Calu3 (cell line): ENCODE results near the gene GFRA4. TPM values are rescaled to one million over a fixed set of nuclear protein-coding genes. Genes with fewer than 3 reads are reported as not detected.

Source experiments
- BruUV-seq: library from RNA; stranded (reverse); fragments of 400-500 nt; replicated peaks from 2 replicates; lab custom pipeline; 2021; lab: Mats Ljungman, UMichigan
- CTCF ChIA-PET: fragments of 300-600 bp; sonication (Branson Sonifier 250); formaldehyde crosslinking; loops from one replicate; lab custom pipeline; 2022; ENCODE audit warnings: antibody characterized with exemption; lab: Charles Lee
- DNase-seq: peaks from one replicate; pipeline ENCODE4 v3.0.0; 2022
- H3K27ac Mint-ChIP-seq: one replicate; pipeline ENCODE4 v1.8.0; 2022; ENCODE audit warnings: mixed read lengths; ENCODE audit not compliant: unreplicated experiment
- H3K27me3 Mint-ChIP-seq: one replicate; pipeline ENCODE4 v1.8.0; 2022; ENCODE audit warnings: mixed read lengths; ENCODE audit not compliant: unreplicated experiment
- H3K36me3 Mint-ChIP-seq: one replicate; pipeline ENCODE4 v1.8.0; 2022; ENCODE audit warnings: mild to moderate bottlenecking, moderate library complexity, mixed read lengths; ENCODE audit not compliant: insufficient read depth, unreplicated experiment
- H3K4me1 Mint-ChIP-seq: one replicate; pipeline ENCODE4 v1.8.0; 2022; ENCODE audit warnings: mild to moderate bottlenecking, low read depth, mixed read lengths; ENCODE audit not compliant: unreplicated experiment
- H3K4me3 Mint-ChIP-seq: one replicate; pipeline ENCODE4 v1.8.0; 2022; ENCODE audit warnings: mild to moderate bottlenecking, low read depth, moderate library complexity, mixed read lengths; ENCODE audit not compliant: unreplicated experiment
- H3K9me3 Mint-ChIP-seq: one replicate; pipeline ENCODE4 v1.8.0; 2022; ENCODE audit warnings: low read depth, mixed read lengths; ENCODE audit not compliant: unreplicated experiment
- intact Hi-C: fragments of 100-400 bp; cut with micrococcal nuclease; formaldehyde crosslinking; loops from one replicate; pipeline ENCODE4 v1.10.0; 2022; ENCODE audit not compliant: unreplicated experiment
- total RNA-seq: library from RNA; stranded (reverse); gene quantifications from 2 replicates; pipeline ENCODE4 v1.2.3, GENCODE V29; 2022
- TF ChIP-seq, protein P1 (sequence below): fragments of 200-600 bp; IDR thresholded peaks from one replicate; pipeline ENCODE4 v1.8.0; 2022; ENCODE audit warnings: antibody characterized with exemption; ENCODE audit not compliant: unreplicated experiment

GFRA4 gene
- total RNA-seq, 1 experiment from 2014 or later: not detected

DNA sequence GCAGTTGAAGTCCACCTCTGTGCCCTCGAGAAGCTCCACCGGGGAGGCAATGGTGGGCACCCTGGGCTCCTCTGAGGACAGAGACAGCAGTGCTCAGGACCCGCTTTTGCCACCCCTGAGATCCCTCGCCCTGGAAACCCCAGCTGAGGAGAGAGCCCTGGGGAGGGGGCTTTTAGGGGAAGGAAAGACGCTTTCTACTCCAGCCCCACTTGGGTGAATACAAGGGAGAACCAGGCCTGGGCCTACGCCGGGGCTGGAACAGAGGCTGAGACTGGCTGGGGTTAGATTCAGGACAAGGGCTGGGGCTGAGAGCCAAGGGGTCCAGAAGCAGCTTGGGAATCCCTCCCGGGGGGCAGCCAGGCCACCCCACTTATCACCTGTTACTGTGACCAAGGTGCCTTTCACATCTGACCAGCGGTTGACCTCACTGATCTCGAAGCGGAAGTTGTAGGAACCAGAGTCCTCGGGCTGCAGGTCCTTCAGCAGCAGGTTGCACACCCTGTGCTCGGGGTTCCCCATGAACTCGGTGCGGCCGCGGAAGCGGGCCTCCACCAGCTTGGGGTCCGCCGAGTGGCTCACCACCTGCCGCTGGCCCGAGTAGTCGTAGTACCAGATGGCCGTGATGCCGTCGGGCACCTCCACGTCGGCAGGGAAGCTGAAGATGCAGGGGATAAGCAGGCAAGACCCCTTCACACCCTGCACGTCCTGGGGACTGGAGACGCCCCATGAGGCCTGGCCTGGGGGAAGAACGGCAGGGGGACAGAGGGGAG lies 43.0 kb upstream of the GFRA4 start:
- H3K36me3 Mint-ChIP-seq: peaks cover 3% of the 10 kb centered on the region
- TF ChIP-seq, protein P1, sequence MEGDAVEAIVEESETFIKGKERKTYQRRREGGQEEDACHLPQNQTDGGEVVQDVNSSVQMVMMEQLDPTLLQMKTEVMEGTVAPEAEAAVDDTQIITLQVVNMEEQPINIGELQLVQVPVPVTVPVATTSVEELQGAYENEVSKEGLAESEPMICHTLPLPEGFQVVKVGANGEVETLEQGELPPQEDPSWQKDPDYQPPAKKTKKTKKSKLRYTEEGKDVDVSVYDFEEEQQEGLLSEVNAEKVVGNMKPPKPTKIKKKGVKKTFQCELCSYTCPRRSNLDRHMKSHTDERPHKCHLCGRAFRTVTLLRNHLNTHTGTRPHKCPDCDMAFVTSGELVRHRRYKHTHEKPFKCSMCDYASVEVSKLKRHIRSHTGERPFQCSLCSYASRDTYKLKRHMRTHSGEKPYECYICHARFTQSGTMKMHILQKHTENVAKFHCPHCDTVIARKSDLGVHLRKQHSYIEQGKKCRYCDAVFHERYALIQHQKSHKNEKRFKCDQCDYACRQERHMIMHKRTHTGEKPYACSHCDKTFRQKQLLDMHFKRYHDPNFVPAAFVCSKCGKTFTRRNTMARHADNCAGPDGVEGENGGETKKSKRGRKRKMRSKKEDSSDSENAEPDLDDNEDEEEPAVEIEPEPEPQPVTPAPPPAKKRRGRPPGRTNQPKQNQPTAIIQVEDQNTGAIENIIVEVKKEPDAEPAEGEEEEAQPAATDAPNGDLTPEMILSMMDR: no peak
- H3K4me3 Mint-ChIP-seq: no peak overlapping the region
- no peak for DNase-seq
- H3K27me3 Mint-ChIP-seq: peaks cover 34% of the 10 kb centered on the region
- H3K4me1 Mint-ChIP-seq: no peaks in the 10 kb centered on the region
- no peak overlapping the region for H3K27ac Mint-ChIP-seq
- H3K9me3 Mint-ChIP-seq: no peaks in the 10 kb centered on the region
- intact Hi-C loops: no loop called here
- no TSS peak for BruUV-seq
- CTCF ChIA-PET: no interaction called here

DNA sequence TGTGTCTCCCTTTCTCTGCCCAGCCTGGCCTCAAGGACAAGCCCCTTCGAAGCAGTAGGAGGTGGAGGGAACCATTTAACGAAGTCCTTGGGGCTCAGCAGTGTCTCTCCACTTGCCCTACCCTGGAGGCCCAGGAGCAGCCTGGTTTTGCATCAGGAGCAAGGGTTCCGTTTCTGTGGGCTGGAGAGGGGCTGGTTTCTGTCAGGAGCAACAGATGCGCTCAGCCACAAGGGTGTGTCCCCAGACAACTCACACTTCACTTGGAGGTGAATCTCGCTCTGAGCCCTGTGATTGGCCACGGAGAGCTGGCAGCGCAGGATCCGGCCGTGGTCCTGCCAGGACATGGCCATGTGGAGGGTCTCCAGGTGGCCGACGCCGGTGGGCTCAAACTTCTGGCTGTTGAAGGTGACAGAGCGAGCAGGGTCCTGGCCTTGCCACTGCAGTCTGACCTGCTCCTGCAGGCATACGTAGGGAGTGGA lies 42.3 kb upstream of the GFRA4 start:
- TF ChIP-seq, protein P1: no peak
- Mint-ChIP-seq H3K27ac (no peak overlapping the region), H3K36me3 (peaks cover 3% of the 10 kb centered on the region), H3K9me3 (no peaks in the 10 kb centered on the region), H3K27me3 (peaks cover 32% of the 10 kb centered on the region), H3K4me3 (no peak overlapping the region), H3K4me1 (no peaks in the 10 kb centered on the region)
- DNase-seq: no peak
- CTCF ChIA-PET: no interaction called here
- BruUV-seq: no TSS peak
- intact Hi-C loops: no loop called here

DNA sequence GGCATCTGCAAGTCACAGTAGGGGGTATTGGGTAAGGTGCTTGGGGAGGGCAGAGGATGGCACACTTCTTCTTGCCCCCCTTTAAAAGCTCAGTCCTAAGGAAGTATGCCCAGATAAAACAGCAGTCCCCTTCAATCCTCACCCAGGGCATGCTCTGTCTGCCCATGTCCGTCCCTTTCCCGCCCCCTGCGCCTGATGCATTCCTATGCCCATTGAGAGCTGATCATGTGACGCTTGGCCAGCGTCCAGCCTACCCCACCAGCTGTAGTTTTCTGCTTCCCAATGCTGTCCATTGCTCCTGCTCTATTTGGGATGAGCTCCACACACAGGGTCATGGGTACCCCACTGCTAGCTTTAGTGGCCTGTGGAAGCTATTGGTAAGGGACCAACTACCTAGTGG lies 40.9 kb upstream of the GFRA4 start:
- Mint-ChIP-seq H3K9me3 (no peaks in the 10 kb centered on the region), H3K27me3 (peaks cover 37% of the 10 kb centered on the region), H3K4me1 (no peaks in the 10 kb centered on the region), H3K36me3 (peaks cover 3% of the 10 kb centered on the region), H3K4me3 (no peak overlapping the region), H3K27ac (no peak overlapping the region)
- TF ChIP-seq, protein P1: no peak
- CTCF ChIA-PET: no interaction called here
- intact Hi-C loops: no loop called here
- no peak for DNase-seq
- no TSS peak for BruUV-seq

DNA sequence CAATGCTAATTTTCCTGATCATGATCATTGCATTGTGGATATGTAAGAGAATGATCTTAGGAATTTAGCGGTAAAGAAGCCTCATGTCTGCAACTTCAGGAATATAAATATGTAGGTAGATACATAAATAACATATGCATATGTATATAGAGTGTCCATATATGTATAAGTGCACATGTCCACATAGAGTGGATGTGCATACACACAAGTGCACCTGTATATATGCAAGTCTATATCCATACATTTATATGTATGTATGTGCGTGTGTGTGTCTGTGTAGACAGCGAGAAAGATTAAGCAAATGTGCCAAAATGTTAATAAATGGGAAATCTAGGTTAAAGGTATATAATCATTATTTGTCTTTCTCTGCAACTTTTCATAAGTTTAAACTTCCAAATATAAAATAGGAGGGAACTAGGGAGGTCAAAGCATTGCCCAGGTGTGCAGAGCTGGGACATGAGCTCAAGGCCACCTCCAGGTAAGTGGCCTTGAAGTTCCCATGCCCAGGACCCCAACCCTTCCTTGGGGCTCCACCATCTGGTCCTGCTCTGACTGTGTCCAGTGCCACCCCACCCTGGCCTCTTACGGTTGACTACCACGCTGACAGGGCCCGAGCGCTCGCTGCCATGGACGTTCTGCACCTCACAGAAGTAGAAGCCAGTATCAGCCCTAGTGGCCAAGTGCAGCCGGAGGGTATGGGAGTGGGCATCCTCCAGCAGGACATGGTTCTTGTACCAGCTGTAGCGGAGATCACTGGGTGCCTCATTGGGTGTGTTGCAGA lies 39.6 kb upstream of the GFRA4 start:
- no TSS peak for BruUV-seq
- H3K4me3 Mint-ChIP-seq: no peak overlapping the region
- H3K27me3 Mint-ChIP-seq: peaks cover 41% of the 10 kb centered on the region
- TF ChIP-seq, protein P1: no peak
- H3K4me1 Mint-ChIP-seq: no peaks in the 10 kb centered on the region
- no peak overlapping the region for H3K27ac Mint-ChIP-seq
- no peaks in the 10 kb centered on the region for H3K9me3 Mint-ChIP-seq
- CTCF ChIA-PET: no interaction called here
- H3K36me3 Mint-ChIP-seq: peaks cover 3% of the 10 kb centered on the region
- DNase-seq: no peak
- intact Hi-C loops: no loop called here
